NCI-H524 treated with DMSO at 0.1 percent for 48 hours (cell line): ENCODE data around the gene FAM24A.
A peak's percentile ranks its signal among the peaks of the same experiment; 100 is the strongest.
"Not testable (repeated sequence)": the region's sequence is repeated elsewhere in the genome, so short reads cannot be mapped to it uniquely, and the experiment has no call there.

ENCODE experiments used
- DNase-seq: peaks from one replicate; lab custom pipeline; 2025; lab: John Stamatoyannopoulos, UW

Gene FAM24A

GRCh38 chr10:122910310-122910709 is at the start of gene FAM24A:
TSS of gene FAM24A (plus strand) at chr10:122910610. CDS start at chr10:122911635, 1,025 bp downstream.
- no peak for DNase-seq

- DNase-seq, result no peak
Measured at GRCh38 chr10:122861711-122862161, 48.7 kb upstream of the FAM24A start.

GRCh38 chr10:122863216-122864193 is 46.9 kb upstream of the FAM24A start:
- no peak for DNase-seq

- DNase-seq, result no peak
Measured at GRCh38 chr10:122864194-122864592, 46.2 kb upstream of the FAM24A start.

GRCh38 chr10:122864901-122865300 is 45.5 kb upstream of the FAM24A start:
- no peak for DNase-seq

GRCh38 chr10:122866757-122867482 is 43.5 kb upstream of the FAM24A start:
- DNase-seq, result not testable (repeated sequence)

GRCh38 chr10:122868768-122869167 is 41.6 kb upstream of the FAM24A start:
- DNase-seq, result not testable (repeated sequence)

- not testable (repeated sequence) for DNase-seq
Measured at GRCh38 chr10:122871947-122872346, 38.5 kb upstream of the FAM24A start.

GRCh38 chr10:122875843-122876466 is 34.5 kb upstream of the FAM24A start:
- DNase-seq, result no peak

GRCh38 chr10:122876467-122876855 is 33.9 kb upstream of the FAM24A start:
- no peak for DNase-seq

- no peak for DNase-seq
Measured at GRCh38 chr10:122877264-122877663, 33.1 kb upstream of the FAM24A start.

- DNase-seq, result no peak
Measured at GRCh38 chr10:122878799-122879338, 31.5 kb upstream of the FAM24A start.

GRCh38 chr10:122879339-122880273 is 30.8 kb upstream of the FAM24A start, which contains the start of gene FAM24B:
TSS of gene FAM24B (minus strand) at chr10:122879581. CDS start at chr10:122850515, 29,066 bp downstream.
- peak; percentile 68 for DNase-seq

- DNase-seq, result no peak
Measured at GRCh38 chr10:122882766-122883165, 27.6 kb upstream of the FAM24A start.

- DNase-seq, result no peak
Measured at GRCh38 chr10:122884166-122884565, 26.2 kb upstream of the FAM24A start.

- DNase-seq, result no peak
Measured at GRCh38 chr10:122894261-122894944, 16.0 kb upstream of the FAM24A start.

- not testable (repeated sequence) for DNase-seq
Measured at GRCh38 chr10:122903861-122904260, 6.5 kb upstream of the FAM24A start.

- DNase-seq, result no peak
Measured at GRCh38 chr10:122911889-122912484, 1.6 kb downstream of the FAM24A start.

GRCh38 chr10:122915700-122916099 is 5.3 kb downstream of the FAM24A start:
- no peak for DNase-seq

GRCh38 chr10:122930140-122930539 is 19.7 kb downstream of the FAM24A start:
- DNase-seq, result no peak
